Tibial nerve (tissue), 4 donors: ENCODE measurements around the gene CEL. TPM values are rescaled to one million over a fixed set of nuclear protein-coding genes. Genes with fewer than 3 reads are reported as not detected.

Experiments used
- DNase-seq, 2 donors: peaks; one replicate each; pipeline ENCODE4 v3.0.0-alpha.2; 2019; ENCODE audit warnings: low spot score in 2 of 2
- H3K27ac ChIP-seq, 4 donors: fragments of 200-600 bp; sonication (generic) in 3 of 4; one replicate each; pipeline ENCODE4 v1.5.1; 2017 to 2019; ENCODE audit warnings: mild to moderate bottlenecking in 1 of 4
- H3K27me3 ChIP-seq, 2 donors: fragments of 200-600 bp; sonication (generic) in 1 of 2; one replicate each; pipeline versions ENCODE4 v1.5.1 to v1.6.0; 2017 to 2019
- H3K36me3 ChIP-seq, 3 donors: fragments of 200-600 bp; sonication (generic); one replicate each; pipeline ENCODE4 v1.5.1; 2018 to 2019
- H3K4me1 ChIP-seq, 4 donors: fragments of 200-600 bp; sonication (generic) in 3 of 4; one replicate each; pipeline ENCODE4 v1.5.1; 2017 to 2019
- H3K4me3 ChIP-seq, 4 donors: fragments of 200-600 bp; sonication (generic) in 3 of 4; one replicate each; pipeline ENCODE4 v1.5.1; 2017 to 2019; ENCODE audit warnings: mild to moderate bottlenecking in 1 of 4, moderate library complexity in 1 of 4
- H3K9me3 ChIP-seq, 4 donors: fragments of 200-600 bp; sonication (generic) in 3 of 4; one replicate each; pipeline ENCODE4 v1.5.1; 2017 to 2019
- EP300 ChIP-seq, 2 donors: sonication (generic); formaldehyde crosslinking; IDR thresholded peaks; one replicate each; pipeline ENCODE4 v1.6.1; 2017; ENCODE audit warnings: antibody characterized with exemption in 2 of 2, mild to moderate bottlenecking in 1 of 2
- POLR2A ChIP-seq, 2 donors: fragments of 450-650 bp; IDR thresholded peaks; one replicate each; pipeline ENCODE4 v1.6.1; 2017; ENCODE audit warnings: antibody characterized with exemption in 2 of 2, mild to moderate bottlenecking in 2 of 2, moderate library complexity in 2 of 2
- WGBS, 2 donors: methylation state at CpG; one replicate each; pipeline ENCODE4 v1.1.5; 2018; 5-methylcytosine and 5-hydroxymethylcytosine counted together
- total RNA-seq, 4 donors: library from RNA; depleted of rRNA; stranded (reverse); fragments of >200 nt; gene quantifications; one replicate each; pipeline ENCODE4 v1.1.0, GENCODE V29; 2016
- TF ChIP-seq, protein P1 (sequence below), 5 experiments: fragments of 200-600 bp in 3 of 5; fragments of 450-650 bp in 2 of 5; sonication (generic) in 3 of 5; IDR thresholded peaks; one replicate each; pipeline ENCODE4 v1.5.1; 2016 to 2019; ENCODE audit warnings: antibody characterized with exemption in 5 of 5, mild to moderate bottlenecking in 3 of 5, moderate library complexity in 2 of 5

CEL gene
- total RNA-seq, 4 donors from 2014 or later, result 1.7 to 10.5 (median 2.6) TPM

DNA sequence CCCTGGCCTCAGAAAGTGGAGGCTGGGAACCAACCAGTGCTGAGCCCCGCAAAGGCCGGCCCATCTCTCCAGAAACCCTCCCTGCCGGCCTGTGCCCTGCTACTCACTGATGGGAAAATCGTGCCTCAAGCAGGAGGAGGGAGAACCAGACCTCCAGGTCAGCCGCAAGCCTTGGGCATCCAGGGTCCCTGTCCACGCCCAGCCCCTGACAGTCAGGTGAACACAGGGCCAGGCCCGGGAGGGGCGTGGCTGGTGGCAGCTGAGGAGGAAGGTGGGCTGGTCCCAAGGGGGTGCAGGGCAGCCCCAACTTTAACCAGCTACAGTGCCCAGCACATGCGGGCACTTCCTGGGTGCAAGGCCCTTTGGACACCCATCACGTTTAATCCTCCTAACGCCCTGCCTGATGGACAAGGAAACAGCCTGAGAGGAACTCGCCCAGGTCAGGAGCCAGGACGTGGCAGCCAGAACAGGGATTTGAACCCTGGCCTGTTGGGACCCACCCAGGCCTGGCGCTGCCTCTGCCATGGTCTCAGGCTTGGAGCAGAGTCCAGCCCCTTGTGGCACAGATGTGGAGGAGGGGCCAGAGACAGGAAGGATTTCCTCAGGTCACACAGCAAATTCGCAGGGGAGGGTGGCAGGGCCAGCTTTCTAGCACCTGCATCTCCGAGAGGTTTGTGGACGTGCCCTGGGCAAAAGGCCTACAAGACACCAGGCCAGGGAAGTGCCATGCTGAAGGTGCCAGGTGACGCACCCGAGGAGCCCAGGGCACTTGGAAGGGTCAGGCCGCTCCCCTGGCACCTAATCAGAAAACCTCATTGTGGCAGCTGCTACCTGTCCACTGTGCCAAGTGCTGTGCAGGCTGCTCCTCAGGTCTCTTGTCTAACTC lies 54.8 kb downstream of the CEL start:
- H3K27ac ChIP-seq, result peak overlapping the region in 3 of 4 donors; percentile 75 to 84 (median 84)
- no peaks in the 10 kb centered on the region for H3K9me3 ChIP-seq
- 89% methylated on average over 15 to 20 of the region's 20 CpGs for WGBS, 2 donors

DNA sequence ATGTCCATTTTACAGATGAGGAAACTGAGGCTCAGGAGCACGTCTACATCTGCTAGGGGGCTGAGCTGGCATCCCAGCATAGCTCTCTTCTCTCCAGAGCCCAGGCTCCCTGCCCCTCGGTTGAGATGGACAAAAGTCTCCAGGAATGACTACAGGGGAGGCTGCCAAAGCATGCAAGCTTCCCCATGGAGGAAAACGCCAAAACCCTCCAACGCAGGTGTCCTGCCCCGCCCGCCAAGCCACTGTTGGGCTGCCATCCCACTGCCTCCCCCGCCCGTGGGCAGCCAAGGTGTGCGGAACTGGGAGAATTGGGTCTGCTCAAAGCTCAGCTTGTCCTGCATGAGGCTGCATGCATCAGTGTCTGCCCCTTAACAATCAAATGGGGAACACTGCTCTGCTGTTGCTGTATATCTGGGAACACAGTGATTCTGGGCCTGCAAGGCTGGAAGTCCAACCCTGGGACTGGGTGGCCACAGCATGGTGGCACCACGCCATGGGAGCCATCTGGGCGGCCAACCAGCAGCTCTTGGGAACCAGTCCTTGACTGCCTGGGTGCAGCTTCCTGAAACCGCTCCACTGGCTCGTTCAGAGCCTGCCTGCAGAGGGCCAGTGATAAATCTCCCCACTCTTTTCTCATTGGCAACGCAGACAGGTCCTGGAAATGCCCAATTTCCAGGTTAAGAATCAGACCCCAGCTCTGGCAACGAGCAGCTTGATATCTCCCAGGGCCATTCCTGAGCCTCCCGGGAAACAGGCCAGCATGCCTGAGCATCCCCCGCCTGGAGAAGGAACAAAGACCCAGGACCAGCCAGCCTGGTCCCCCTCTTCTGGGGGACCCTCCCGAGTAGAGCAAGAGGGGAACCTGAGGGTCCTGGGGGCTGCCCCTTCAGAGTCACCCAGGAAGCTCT lies 55.7 kb downstream of the CEL start:
- H3K27ac ChIP-seq, result peak overlapping the region in 1 of 4 donors; percentile 75
- H3K9me3 ChIP-seq, result no peaks in the 10 kb centered on the region
- 70 to 80% methylated on average over 11 to 14 of the region's 18 CpGs for WGBS, 2 donors
- DNase-seq, result no peak
- no peak for TF ChIP-seq POLR2A (IDR thresholded peaks at IDR 0.05)
- TF ChIP-seq EP300 (IDR thresholded peaks at IDR 0.05), result no peak
- TF ChIP-seq, protein P1, sequence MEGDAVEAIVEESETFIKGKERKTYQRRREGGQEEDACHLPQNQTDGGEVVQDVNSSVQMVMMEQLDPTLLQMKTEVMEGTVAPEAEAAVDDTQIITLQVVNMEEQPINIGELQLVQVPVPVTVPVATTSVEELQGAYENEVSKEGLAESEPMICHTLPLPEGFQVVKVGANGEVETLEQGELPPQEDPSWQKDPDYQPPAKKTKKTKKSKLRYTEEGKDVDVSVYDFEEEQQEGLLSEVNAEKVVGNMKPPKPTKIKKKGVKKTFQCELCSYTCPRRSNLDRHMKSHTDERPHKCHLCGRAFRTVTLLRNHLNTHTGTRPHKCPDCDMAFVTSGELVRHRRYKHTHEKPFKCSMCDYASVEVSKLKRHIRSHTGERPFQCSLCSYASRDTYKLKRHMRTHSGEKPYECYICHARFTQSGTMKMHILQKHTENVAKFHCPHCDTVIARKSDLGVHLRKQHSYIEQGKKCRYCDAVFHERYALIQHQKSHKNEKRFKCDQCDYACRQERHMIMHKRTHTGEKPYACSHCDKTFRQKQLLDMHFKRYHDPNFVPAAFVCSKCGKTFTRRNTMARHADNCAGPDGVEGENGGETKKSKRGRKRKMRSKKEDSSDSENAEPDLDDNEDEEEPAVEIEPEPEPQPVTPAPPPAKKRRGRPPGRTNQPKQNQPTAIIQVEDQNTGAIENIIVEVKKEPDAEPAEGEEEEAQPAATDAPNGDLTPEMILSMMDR (IDR thresholded peaks at IDR 0.05), result no peak
- no peaks in the 10 kb centered on the region for H3K27me3 ChIP-seq
- H3K4me3 ChIP-seq, result no peak overlapping the region
- peaks cover 0 to 96% (median 88%) of the 10 kb centered on the region in 4 donors for H3K4me1 ChIP-seq
- no peaks in the 10 kb centered on the region for H3K36me3 ChIP-seq

More for the DNA sequence above, 54.8 kb downstream of the CEL start:
- Histone ChIP-seq H3K36me3 (peaks cover 0 to 7% (median 0%) of the 10 kb centered on the region in 3 donors), H3K27me3 (no peaks in the 10 kb centered on the region), H3K4me3 (no peak overlapping the region), H3K4me1 (peaks cover 0 to 96% (median 87%) of the 10 kb centered on the region in 4 donors)
- no peak for DNase-seq
- TF ChIP-seq, protein P1 (IDR thresholded peaks at IDR 0.05), result no peak
- TF ChIP-seq EP300 (IDR thresholded peaks at IDR 0.05) (no peak), POLR2A (IDR thresholded peaks at IDR 0.05) (no peak)

DNA sequence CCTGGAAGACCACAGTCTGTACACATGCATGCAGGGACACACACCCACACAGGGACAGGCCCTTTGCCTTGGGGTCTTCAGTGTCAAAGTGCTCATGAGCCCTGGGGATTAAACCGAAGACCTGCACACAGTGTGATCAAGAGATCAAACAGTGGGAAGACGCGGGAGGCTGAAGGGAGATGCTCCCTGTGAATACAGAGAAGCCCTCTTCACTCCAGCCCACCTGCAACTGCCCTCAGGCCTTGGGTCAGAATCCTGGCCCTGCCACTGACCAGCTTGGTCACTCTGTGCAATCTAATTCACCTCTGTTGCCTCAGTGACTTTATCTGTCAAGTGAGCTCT lies 56.4 kb downstream of the CEL start:
- peaks cover 0 to 96% (median 88%) of the 10 kb centered on the region in 4 donors for H3K4me1 ChIP-seq
- H3K4me3 ChIP-seq, result no peak overlapping the region
- 78 to 94% methylated on average over 3 of the region's 3 CpGs for WGBS, 2 donors
- TF ChIP-seq, protein P1 (IDR thresholded peaks at IDR 0.05), result no peak
- TF ChIP-seq POLR2A (IDR thresholded peaks at IDR 0.05), result no peak
- no peak for TF ChIP-seq EP300 (IDR thresholded peaks at IDR 0.05)
- H3K27me3 ChIP-seq, result no peaks in the 10 kb centered on the region
- H3K36me3 ChIP-seq, result no peaks in the 10 kb centered on the region
- H3K27ac ChIP-seq, result no peak overlapping the region
- DNase-seq, result no peak
- no peaks in the 10 kb centered on the region for H3K9me3 ChIP-seq

DNA sequence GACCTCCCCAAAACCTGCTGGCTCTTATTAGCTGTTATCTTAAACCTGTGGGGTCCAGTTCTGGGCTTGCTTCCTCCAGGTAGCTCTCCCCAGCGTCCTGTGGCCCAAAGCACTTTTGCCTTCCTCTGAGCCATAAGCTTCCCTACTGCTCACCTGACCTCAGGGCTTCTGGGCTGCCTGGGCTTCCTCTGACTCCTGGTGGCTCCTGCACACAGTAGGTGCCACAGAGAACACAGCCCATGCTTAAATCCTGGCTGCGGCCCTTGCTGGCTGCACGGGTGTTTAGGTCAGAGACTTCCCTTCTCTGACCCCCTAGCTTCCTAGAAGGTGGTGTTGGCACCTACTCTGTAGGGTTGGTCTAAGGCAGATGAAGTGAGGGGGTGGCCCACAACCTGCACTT lies 56.8 kb downstream of the CEL start:
- no peaks in the 10 kb centered on the region for H3K27me3 ChIP-seq
- peaks cover 0 to 96% (median 87%) of the 10 kb centered on the region in 4 donors for H3K4me1 ChIP-seq
- H3K36me3 ChIP-seq, result no peaks in the 10 kb centered on the region
- WGBS, 2 donors, result 73 to 88% methylated on average over 3 of the region's 3 CpGs
- H3K27ac ChIP-seq, result peak overlapping the region in 3 of 4 donors; percentile 90 to 94 (median 91)
- TF ChIP-seq POLR2A (IDR thresholded peaks at IDR 0.05) (no peak), EP300 (IDR thresholded peaks at IDR 0.05) (no peak)
- TF ChIP-seq, protein P1 (IDR thresholded peaks at IDR 0.05), result no peak
- no peak for DNase-seq
- no peaks in the 10 kb centered on the region for H3K9me3 ChIP-seq
- H3K4me3 ChIP-seq, result no peak overlapping the region
